Sigmoid colon (tissue), 7 donors: Measurements from ENCODE around the gene STK32B. TPM values are rescaled to one million over a fixed set of nuclear protein-coding genes. Genes with fewer than 3 reads are reported as not detected.

Source experiments
- DNase-seq: peaks from one replicate; pipeline ENCODE4 v3.0.0-alpha.2; 2019
- H3K27ac ChIP-seq, 4 donors: fragments of 200-600 bp; sonication (generic); one replicate each; pipeline ENCODE4 v1.5.1; 2016 to 2019; ENCODE audit warnings: mild to moderate bottlenecking in 1 of 4
- H3K27me3 ChIP-seq, 3 donors: fragments of 200-600 bp; sonication (generic); one replicate each; pipeline ENCODE4 v1.5.1; 2019; ENCODE audit warnings: mild to moderate bottlenecking in 1 of 3
- H3K36me3 ChIP-seq, 4 donors: fragments of 200-600 bp; sonication (generic); one replicate each; pipeline ENCODE4 v1.5.1; 2016 to 2019
- H3K4me1 ChIP-seq, 4 donors: fragments of 200-600 bp; sonication (generic); one replicate each; pipeline ENCODE4 v1.5.1; 2017 to 2019
- H3K4me3 ChIP-seq, 4 donors: fragments of 200-600 bp; sonication (generic); one replicate each; pipeline ENCODE4 v1.5.1; 2017 to 2019; ENCODE audit warnings: mild to moderate bottlenecking in 2 of 4, moderate library complexity in 1 of 4
- H3K9me3 ChIP-seq, 4 donors: fragments of 200-600 bp in 3 of 4; sonication (generic) in 3 of 4; one replicate each; pipeline versions ENCODE4 v1.5.1 to v1.6.1; 2013 to 2019
- EP300 ChIP-seq, 4 donors: sonication (generic); formaldehyde crosslinking; IDR thresholded peaks; one replicate each; pipeline ENCODE4 v1.6.1; 2017; ENCODE audit warnings: antibody characterized with exemption in 4 of 4
- POLR2A ChIP-seq, 2 donors: fragments of 450-650 bp; IDR thresholded peaks; one replicate each; pipeline ENCODE4 v1.6.1; 2016; ENCODE audit warnings: antibody characterized with exemption in 2 of 2, mild to moderate bottlenecking in 2 of 2, moderate library complexity in 2 of 2
- POLR2AphosphoS5 ChIP-seq, 4 donors: sonication (generic); formaldehyde crosslinking; IDR thresholded peaks; one replicate each; pipeline ENCODE4 v1.6.1; 2017; ENCODE audit warnings: antibody characterized with exemption in 4 of 4
- WGBS, 2 donors: extraction: QIAGEN DNeasy Blood & Tissue Kit; methylation state at CpG; one replicate each; pipeline ENCODE4 v1.1.7; 2013; 5-methylcytosine and 5-hydroxymethylcytosine counted together
- intact Hi-C: fragments of 100-400 bp; cut with DNase I; formaldehyde crosslinking; loops from one replicate; pipeline ENCODE4 v1.15.1; 2023
- polyA plus RNA-seq, 3 donors: library from polyadenylated mRNA; stranded (reverse); fragments of 200-250 nt; gene quantifications; one replicate each; pipeline ENCODE4 v1.2.3, GENCODE V29; 2013
- total RNA-seq, 4 donors: library from RNA; depleted of rRNA; stranded (reverse); fragments of >200 nt; gene quantifications; one replicate each; pipeline ENCODE4 v1.1.0, GENCODE V29; 2016
- TF ChIP-seq, protein P1 (sequence below), 4 experiments: fragments of 450-650 bp in 3 of 4; fragments of 200-600 bp in 1 of 4; IDR thresholded peaks; one replicate each; pipeline ENCODE4 v1.5.1; 2016 to 2019; ENCODE audit warnings: antibody characterized with exemption in 4 of 4, mild to moderate bottlenecking in 3 of 4, moderate library complexity in 2 of 4
- donor health status: healthy with polysubstance abuse.
- donor health status: Bipolar disorder and iron deficiency.
- donor health status: healthy.

Gene STK32B
- total and polyA plus RNA-seq, 7 donors, result 0.23 to 3.9 (median 1.8) TPM

DNA sequence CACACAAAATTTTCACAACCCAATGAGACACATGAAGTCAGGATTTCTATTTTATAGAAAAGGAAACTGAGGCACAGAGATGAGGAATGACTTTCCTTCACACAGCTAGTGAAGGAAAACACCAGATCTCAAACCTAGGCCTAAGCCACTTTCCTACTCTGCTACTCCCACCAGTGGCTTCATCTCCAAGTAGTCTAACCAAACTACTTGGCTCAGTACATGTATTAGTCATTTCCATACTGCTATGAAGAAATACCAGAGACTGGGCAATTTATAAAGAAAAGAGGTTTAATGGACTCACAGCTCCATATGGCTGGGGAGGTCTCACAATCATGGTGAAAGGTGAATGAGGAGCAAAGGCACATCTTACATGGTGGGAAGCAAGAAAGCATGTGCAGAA is 460.5 kb downstream of the STK32B start:
- Histone ChIP-seq H3K4me1 (no peaks in the 10 kb centered on the region), H3K9me3 (no peaks in the 10 kb centered on the region), H3K36me3 (no peaks in the 10 kb centered on the region), H3K27ac (no peak overlapping the region), H3K27me3 (no peaks in the 10 kb centered on the region), H3K4me3 (no peak overlapping the region)
- DNase-seq, result no peak
- TF ChIP-seq POLR2AphosphoS5 (IDR thresholded peaks at IDR 0.05), result no peak
- TF ChIP-seq, protein P1, sequence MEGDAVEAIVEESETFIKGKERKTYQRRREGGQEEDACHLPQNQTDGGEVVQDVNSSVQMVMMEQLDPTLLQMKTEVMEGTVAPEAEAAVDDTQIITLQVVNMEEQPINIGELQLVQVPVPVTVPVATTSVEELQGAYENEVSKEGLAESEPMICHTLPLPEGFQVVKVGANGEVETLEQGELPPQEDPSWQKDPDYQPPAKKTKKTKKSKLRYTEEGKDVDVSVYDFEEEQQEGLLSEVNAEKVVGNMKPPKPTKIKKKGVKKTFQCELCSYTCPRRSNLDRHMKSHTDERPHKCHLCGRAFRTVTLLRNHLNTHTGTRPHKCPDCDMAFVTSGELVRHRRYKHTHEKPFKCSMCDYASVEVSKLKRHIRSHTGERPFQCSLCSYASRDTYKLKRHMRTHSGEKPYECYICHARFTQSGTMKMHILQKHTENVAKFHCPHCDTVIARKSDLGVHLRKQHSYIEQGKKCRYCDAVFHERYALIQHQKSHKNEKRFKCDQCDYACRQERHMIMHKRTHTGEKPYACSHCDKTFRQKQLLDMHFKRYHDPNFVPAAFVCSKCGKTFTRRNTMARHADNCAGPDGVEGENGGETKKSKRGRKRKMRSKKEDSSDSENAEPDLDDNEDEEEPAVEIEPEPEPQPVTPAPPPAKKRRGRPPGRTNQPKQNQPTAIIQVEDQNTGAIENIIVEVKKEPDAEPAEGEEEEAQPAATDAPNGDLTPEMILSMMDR (IDR thresholded peaks at IDR 0.05), result no peak
- TF ChIP-seq POLR2A (IDR thresholded peaks at IDR 0.05), result no peak
- TF ChIP-seq EP300 (IDR thresholded peaks at IDR 0.05), result no peak
- intact Hi-C loops, result no loop called here

DNA sequence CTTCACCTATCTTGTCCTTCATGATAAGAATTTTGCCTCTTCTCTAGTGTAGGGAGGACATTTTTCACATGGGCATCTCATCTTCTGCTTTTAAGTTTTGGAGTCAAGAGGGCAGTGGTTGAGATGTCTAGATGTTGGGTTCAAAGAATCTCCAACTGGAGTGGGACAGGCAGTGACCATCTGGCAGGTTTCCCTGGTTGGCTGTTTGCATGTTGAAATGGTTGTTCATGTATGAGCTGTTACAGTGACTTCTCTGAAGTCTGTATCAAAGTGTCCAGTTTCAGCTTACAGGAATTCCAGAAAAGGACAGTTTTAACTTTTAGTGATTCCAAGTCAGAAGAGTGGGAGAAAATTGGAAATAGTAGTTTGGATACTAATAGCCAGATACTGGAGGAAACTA is 464.4 kb downstream of the STK32B start:
- TF ChIP-seq POLR2AphosphoS5 (IDR thresholded peaks at IDR 0.05) (no peak), POLR2A (IDR thresholded peaks at IDR 0.05) (no peak), EP300 (IDR thresholded peaks at IDR 0.05) (no peak)
- TF ChIP-seq, protein P1 (IDR thresholded peaks at IDR 0.05), result no peak

DNA sequence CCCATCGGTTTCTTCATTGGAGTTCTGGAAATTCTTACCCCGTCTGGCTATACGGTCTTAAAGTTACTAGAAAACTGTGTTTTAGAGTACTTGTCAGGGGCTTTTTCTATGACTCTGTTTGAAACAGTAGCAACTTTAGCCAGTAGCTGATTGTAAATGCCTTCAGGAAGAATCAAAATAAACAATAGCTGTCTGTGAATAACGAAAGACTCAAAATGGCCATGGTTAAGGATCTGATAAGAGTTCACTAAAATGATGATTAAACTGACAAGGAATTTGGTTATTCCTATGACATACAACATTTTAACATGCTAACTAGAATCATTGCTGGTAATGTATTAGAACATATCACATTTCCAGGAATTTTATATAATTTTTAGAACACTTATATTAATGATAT is 466.1 kb downstream of the STK32B start:
- H3K4me3 ChIP-seq, result no peak overlapping the region
- peaks cover 0 to 2% (median 0%) of the 10 kb centered on the region in 4 donors for H3K9me3 ChIP-seq
- 61 to 78% methylated on average over 4 of the region's 4 CpGs for WGBS, 2 donors
- DNase-seq, result no peak
- no peak overlapping the region for H3K27ac ChIP-seq
- no peaks in the 10 kb centered on the region for H3K27me3 ChIP-seq
- no peak for TF ChIP-seq POLR2A (IDR thresholded peaks at IDR 0.05)
- no peaks in the 10 kb centered on the region for H3K4me1 ChIP-seq
- intact Hi-C loops, result no loop called here
- H3K36me3 ChIP-seq, result no peaks in the 10 kb centered on the region

More for the DNA sequence above, 464.4 kb downstream of the STK32B start:
- DNase-seq, result no peak
- intact Hi-C loops, result no loop called here
- Histone ChIP-seq H3K4me1 (no peaks in the 10 kb centered on the region), H3K36me3 (no peaks in the 10 kb centered on the region), H3K27me3 (no peaks in the 10 kb centered on the region), H3K4me3 (no peak overlapping the region), H3K27ac (no peak overlapping the region), H3K9me3 (peaks cover 0 to 2% (median 0%) of the 10 kb centered on the region in 4 donors)

DNA sequence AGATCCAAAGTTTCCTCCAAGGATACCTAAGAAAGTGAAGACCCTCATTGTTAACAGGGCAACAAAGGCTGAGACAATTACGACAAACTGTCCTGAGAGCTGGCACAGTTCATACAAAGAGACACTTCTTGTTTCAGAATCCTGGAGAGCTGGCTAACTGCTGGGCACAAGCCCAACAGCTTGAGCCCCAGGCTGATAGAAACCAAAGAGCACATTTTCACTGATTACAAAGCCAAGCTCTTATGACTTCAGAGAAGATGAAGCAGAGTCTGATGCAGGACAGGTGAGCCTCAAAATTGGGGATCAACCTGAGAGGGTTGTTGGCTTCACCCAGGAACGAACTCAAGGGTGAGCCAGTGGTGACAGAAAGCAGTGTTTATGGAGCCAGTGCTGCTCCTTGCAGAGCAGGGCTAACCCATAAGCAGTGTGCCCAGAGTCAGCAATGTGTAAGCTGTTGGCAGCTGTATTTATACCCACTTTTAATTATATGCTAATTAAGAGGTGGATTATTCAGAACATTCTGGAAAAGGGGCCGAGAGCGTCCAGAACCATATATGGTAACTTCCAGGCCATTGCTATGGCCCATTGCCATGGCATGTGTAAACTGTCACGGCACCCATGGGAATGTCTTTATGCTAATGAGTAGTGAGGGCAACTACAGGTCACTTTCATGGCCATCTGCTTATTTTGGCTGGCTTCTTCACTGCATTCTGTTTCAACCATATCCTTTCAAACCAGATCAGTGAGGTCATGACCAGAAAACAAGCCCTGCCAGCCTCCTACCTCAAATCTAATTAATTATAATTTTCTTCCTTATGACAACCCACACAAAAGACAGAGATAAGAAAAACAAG is 473.4 kb downstream of the STK32B start:
- Histone ChIP-seq H3K4me3 (no peak overlapping the region), H3K36me3 (peaks cover 0 to 16% (median 0%) of the 10 kb centered on the region in 4 donors), H3K9me3 (peaks cover 0 to 2% (median 0%) of the 10 kb centered on the region in 4 donors), H3K4me1 (peaks cover 0 to 22% (median 10%) of the 10 kb centered on the region in 4 donors), H3K27ac (no peak overlapping the region), H3K27me3 (no peaks in the 10 kb centered on the region)
- DNase-seq, result no peak
- WGBS, 2 donors, result 52 to 70% methylated on average over 5 of the region's 5 CpGs
- TF ChIP-seq, protein P1 (IDR thresholded peaks at IDR 0.05), result no peak
- no peak for TF ChIP-seq EP300 (IDR thresholded peaks at IDR 0.05)
- TF ChIP-seq POLR2A (IDR thresholded peaks at IDR 0.05), result no peak
- no peak for TF ChIP-seq POLR2AphosphoS5 (IDR thresholded peaks at IDR 0.05)
- intact Hi-C loops, result no loop called here

DNA sequence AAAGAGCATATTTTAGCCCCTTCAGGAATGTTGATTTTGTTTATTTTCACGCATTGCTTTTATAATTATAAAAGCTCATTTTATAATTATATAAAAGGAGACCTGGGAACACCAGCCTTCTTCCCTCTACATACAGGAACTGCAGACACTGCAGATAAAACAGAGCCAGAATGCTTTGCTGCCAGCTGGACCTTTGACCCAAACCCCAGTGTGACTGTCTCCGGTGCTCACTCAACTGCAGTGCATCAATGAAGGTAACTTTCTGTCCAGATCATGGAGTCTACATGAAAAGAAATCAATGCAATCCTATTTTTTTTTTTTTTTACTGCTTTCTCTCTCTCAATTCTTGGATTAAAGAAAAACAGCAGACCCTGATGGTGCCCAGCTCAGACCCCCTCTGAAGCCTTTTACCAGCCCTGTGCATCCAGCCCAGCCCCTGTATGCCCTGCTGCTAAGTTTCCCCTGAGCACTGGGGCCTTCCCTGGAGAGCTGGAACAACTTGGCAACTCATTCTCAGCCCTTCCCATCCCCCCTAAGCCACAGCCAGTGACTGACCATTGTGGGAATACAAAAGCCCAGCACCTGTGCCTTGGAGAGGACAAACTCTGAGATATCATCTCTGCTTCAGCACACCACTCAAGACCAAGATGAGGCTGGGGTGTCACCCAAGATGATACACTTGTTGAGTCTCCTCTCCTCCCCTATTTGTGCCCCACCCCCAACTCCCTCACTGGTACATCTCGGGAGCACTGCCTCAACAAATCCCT is 475.0 kb downstream of the STK32B start:
- intact Hi-C loops, result no loop called here
- Histone ChIP-seq H3K27me3 (no peaks in the 10 kb centered on the region), H3K27ac (no peak overlapping the region), H3K4me1 (peaks cover 0 to 22% (median 10%) of the 10 kb centered on the region in 4 donors), H3K36me3 (peaks cover 0 to 32% (median 0%) of the 10 kb centered on the region in 4 donors), H3K4me3 (no peak overlapping the region), H3K9me3 (no peaks in the 10 kb centered on the region)
- no peak for DNase-seq
- WGBS, 2 donors, result 41 to 66% methylated on average over 3 of the region's 3 CpGs
- no peak for TF ChIP-seq EP300 (IDR thresholded peaks at IDR 0.05)
- no peak for TF ChIP-seq POLR2AphosphoS5 (IDR thresholded peaks at IDR 0.05)
- TF ChIP-seq, protein P1 (IDR thresholded peaks at IDR 0.05), result no peak
- no peak for TF ChIP-seq POLR2A (IDR thresholded peaks at IDR 0.05)
